ENCODE measurements around the gene HOXB7. TPM values are rescaled to one million over a fixed set of nuclear protein-coding genes. Genes with fewer than 3 reads are reported as not detected.

The HOXB7 gene
- total RNA-seq, 1 donor from 2014 or later = 3.6 TPM

DNA sequence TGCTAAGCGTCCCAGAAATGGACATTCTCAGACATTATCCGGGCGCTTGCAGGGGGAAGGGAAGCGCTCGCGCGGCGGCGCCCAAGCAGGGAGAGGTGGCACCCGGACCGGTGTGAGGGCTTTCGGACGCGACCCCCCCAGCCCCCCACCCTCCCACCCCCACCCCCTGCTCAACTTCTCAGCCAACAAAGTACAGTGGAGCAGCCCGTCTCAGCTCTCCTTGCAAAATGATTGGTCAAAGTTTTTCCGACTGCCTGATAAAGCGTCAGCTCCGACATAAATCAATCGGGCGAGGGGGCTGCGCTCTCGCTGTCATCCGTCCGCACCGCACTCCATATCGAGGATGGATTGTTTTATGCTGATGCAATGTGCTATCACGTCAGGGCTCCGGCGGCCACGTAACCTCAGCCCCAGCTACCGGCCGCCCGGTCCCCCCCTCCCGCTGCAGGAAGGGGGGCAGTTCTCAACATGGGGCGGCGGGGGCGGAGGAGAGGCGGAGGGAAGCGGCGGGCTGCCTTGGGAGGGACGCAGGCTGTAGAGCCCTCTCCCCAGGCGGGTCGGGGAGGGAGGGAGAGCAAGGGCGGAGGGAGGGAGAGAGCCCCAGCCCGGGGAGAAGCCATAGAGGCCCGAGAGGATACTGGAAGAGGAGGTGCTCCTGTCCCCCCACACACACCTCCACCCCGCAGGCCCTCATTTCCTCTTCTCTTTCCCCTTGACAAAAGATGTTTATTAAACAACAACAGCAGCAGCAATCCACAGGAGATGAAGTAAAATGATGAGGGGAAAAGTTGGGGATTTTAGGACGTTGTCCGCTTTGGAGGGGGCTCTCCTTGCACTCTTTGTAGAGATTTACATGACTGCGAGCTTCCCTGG is 15.7 kb upstream of the HOXB7 start, which contains the start of gene HOXB9:
HOXB9 (minus strand) TSS at position 114 of the 873 bp plus-strand sequence; CDS start at position 25, 89 bp downstream.
- Mint-ChIP-seq H3K27ac (ENCODE audit: unreplicated experiment) (no peak within 1 kb of the TSS), H3K36me3 (ENCODE audit: low read depth, unreplicated experiment) (no peaks in the 10 kb centered on the region)
- no peak for DNase-seq (ENCODE audit: low spot score)

DNA sequence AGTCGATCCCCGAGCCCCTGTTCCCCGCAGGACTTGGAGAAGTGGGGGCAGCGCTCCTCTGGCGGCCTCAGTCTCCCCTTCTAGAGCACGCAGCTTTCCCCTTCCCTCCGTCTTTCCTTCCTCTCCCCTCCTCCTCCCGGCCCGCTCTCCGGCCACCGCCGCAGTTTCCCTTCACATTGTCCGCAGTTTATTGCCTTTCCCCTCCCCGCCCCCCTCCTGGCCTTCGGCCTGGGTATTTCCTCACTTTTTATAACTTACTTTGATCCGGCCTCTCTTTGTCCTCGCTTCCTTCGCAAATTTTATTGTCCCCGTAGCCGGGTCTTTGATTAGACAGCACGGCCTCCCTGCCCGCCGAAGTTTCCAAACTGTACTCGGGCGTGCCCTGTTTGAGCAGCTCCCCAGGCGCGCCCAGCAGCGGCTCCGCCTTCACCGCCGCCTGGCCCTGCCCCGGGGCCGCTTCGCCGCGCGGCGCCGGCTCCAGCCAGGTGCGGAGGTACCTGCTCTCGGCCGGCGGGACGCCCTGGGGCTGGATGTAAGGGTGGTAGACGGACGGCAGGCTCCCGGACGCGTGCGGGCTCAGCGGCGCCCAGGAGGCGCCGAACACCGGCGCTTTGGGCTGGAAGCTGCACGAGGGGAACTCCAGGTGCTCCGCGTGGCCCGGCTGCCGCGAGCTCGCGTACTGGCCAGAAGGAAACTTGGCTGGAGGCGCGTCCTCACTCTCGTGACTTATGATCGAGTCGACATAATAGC is 14.9 kb upstream of the HOXB7 start:
- Mint-ChIP-seq H3K9me3 (ENCODE audit: unreplicated experiment) (no peaks in the 10 kb centered on the region), H3K27ac (ENCODE audit: unreplicated experiment) (no peak overlapping the region), H3K27me3 (ENCODE audit: unreplicated experiment) (peaks cover 38% of the 10 kb centered on the region), H3K4me3 (ENCODE audit: unreplicated experiment) (peak overlapping the region; percentile 88), H3K4me1 (ENCODE audit: unreplicated experiment) (peaks cover 15% of the 10 kb centered on the region), H3K36me3 (ENCODE audit: low read depth, unreplicated experiment) (no peaks in the 10 kb centered on the region)
- TF ChIP-seq, protein P1, sequence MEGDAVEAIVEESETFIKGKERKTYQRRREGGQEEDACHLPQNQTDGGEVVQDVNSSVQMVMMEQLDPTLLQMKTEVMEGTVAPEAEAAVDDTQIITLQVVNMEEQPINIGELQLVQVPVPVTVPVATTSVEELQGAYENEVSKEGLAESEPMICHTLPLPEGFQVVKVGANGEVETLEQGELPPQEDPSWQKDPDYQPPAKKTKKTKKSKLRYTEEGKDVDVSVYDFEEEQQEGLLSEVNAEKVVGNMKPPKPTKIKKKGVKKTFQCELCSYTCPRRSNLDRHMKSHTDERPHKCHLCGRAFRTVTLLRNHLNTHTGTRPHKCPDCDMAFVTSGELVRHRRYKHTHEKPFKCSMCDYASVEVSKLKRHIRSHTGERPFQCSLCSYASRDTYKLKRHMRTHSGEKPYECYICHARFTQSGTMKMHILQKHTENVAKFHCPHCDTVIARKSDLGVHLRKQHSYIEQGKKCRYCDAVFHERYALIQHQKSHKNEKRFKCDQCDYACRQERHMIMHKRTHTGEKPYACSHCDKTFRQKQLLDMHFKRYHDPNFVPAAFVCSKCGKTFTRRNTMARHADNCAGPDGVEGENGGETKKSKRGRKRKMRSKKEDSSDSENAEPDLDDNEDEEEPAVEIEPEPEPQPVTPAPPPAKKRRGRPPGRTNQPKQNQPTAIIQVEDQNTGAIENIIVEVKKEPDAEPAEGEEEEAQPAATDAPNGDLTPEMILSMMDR (IDR thresholded peaks at IDR 0.05; ENCODE audit: unreplicated experiment) = no peak
- no peak for DNase-seq (ENCODE audit: low spot score)

More for the DNA sequence above, 15.7 kb upstream of the HOXB7 start, which contains the start of gene HOXB9:
- peak within 1 kb of the TSS; percentile 88 for H3K4me3 Mint-ChIP-seq (ENCODE audit: unreplicated experiment)
- peaks cover 37% of the 10 kb centered on the region for H3K27me3 Mint-ChIP-seq (ENCODE audit: unreplicated experiment)
- H3K9me3 Mint-ChIP-seq (ENCODE audit: unreplicated experiment) = no peaks in the 10 kb centered on the region
- TF ChIP-seq, protein P1 (IDR thresholded peaks at IDR 0.05; ENCODE audit: unreplicated experiment) = no peak
- H3K4me1 Mint-ChIP-seq (ENCODE audit: unreplicated experiment) = peaks cover 11% of the 10 kb centered on the region

DNA sequence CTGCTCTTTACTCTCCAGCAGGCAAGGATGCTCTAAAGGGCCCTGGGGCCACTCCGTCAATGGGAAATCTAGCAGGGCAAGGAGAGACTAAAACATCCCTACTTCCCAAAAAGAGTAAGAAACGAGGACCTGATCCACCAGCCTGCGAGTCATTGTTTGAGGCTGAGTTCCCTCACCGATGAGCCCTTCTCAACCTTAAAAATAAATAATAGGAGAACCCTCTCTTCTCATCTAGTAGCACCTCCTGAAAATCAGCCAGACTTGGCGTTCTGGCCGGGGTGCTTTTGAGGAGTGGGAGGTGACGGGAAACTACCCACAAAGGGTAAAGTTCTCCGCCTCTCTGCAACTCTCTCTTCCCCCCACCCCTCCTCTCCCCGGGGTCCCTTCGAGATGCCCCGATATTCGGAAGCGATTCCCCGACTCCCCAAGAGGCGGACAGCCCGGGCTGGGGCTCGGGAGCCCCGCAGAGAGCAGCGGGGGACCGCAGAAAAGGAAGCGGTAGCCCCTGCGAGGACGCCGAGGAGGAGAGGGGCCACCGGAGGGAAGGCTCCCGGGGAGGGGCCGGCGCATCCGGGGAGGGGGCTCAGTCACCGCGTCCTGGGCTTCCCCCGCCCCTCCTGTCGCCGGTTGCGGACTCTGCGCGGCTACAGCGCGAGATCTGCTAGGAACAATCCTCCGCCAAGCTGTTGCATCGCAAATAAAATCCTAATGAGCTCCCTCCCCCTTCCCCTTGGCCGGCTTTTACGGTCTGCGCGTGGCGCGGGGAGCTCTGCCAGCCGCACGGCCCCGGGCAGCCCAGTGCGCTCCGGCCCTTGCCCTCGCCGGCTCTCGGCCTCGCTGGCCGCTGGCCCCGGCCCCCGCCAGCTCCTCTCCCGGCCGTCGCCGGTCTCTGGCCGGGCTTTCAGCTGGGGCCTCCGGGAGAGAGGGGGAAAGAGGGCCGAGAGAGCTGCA is 14.0 kb upstream of the HOXB7 start:
- no peaks in the 10 kb centered on the region for H3K9me3 Mint-ChIP-seq (ENCODE audit: unreplicated experiment)
- H3K36me3 Mint-ChIP-seq (ENCODE audit: low read depth, unreplicated experiment) = no peaks in the 10 kb centered on the region
- TF ChIP-seq, protein P1 (IDR thresholded peaks at IDR 0.05; ENCODE audit: unreplicated experiment) = no peak
- no peak overlapping the region for H3K27ac Mint-ChIP-seq (ENCODE audit: unreplicated experiment)
- H3K27me3 Mint-ChIP-seq (ENCODE audit: unreplicated experiment) = peaks cover 31% of the 10 kb centered on the region
- DNase-seq (ENCODE audit: low spot score) = no peak
- no peak overlapping the region for H3K4me3 Mint-ChIP-seq (ENCODE audit: unreplicated experiment)
- H3K4me1 Mint-ChIP-seq (ENCODE audit: unreplicated experiment) = peaks cover 15% of the 10 kb centered on the region

GRCh38 chr17:48624118-48624517 is 13.3 kb upstream of the HOXB7 start:
- H3K4me3 Mint-ChIP-seq (ENCODE audit: unreplicated experiment) = no peak overlapping the region
- no peak overlapping the region for H3K27ac Mint-ChIP-seq (ENCODE audit: unreplicated experiment)
- TF ChIP-seq, protein P1 (IDR thresholded peaks at IDR 0.05; ENCODE audit: unreplicated experiment) = no peak
- H3K4me1 Mint-ChIP-seq (ENCODE audit: unreplicated experiment) = peaks cover 20% of the 10 kb centered on the region
- H3K9me3 Mint-ChIP-seq (ENCODE audit: unreplicated experiment) = no peaks in the 10 kb centered on the region
- DNase-seq (ENCODE audit: low spot score) = no peak
- H3K27me3 Mint-ChIP-seq (ENCODE audit: unreplicated experiment) = peaks cover 28% of the 10 kb centered on the region
- H3K36me3 Mint-ChIP-seq (ENCODE audit: low read depth, unreplicated experiment) = no peaks in the 10 kb centered on the region

All from endothelial cell (in vitro differentiated cells).